Adrenal gland (tissue), 5 donors: Measurements from ENCODE around the gene BGN.

Experiments used
- CTCF ChIP-seq, 6 experiments: fragments of 450-650 bp in 4 of 6; fragments of 200-600 bp in 2 of 6; sonication (generic) in 1 of 6; IDR thresholded peaks; 1 replicate in 5 of 6; 2 replicates in 1 of 6; pipeline versions ENCODE4 v1.5.1 to v1.8.0; 2016 to 2021; ENCODE audit warnings: antibody characterized with exemption in 6 of 6, mild to moderate bottlenecking in 2 of 6, moderate library complexity in 1 of 6
- POLR2A ChIP-seq, 2 donors: fragments of 450-650 bp; IDR thresholded peaks; one replicate each; pipeline ENCODE4 v1.6.1; 2017; ENCODE audit warnings: antibody characterized with exemption in 2 of 2, mild to moderate bottlenecking in 2 of 2, moderate library complexity in 1 of 2
- donor health status: DM: no; HTN: no; CAD: no.

- TF ChIP-seq CTCF (IDR thresholded peaks at IDR 0.05), result no peak
- TF ChIP-seq POLR2A (IDR thresholded peaks at IDR 0.05), result no peak
Measured at GRCh38 chrX:153502796-153503195, 8.0 kb downstream of the BGN start.
